Smooth muscle cell (in vitro differentiated cells): Measurements from ENCODE around the gene STON2. TPM values are rescaled to one million over a fixed set of nuclear protein-coding genes. Genes with fewer than 3 reads are reported as not detected.

Experiments used
- DNase-seq: peaks from one replicate; lab custom pipeline; 2025; ENCODE audit not compliant: unreplicated experiment; lab: John Stamatoyannopoulos, UW
- H2AFZ ChIP-seq: fragments of 200-600 bp; sonication (generic); 2 replicates; pipeline ENCODE4 v1.6.0; 2016; ENCODE audit warnings: antibody characterized with exemption, low read depth, mild to moderate bottlenecking
- H3F3A ChIP-seq: fragments of 200-600 bp; sonication (generic); 2 replicates; pipeline ENCODE4 v1.6.0; 2017; ENCODE audit warnings: antibody characterized with exemption, low read depth
- H3K27ac ChIP-seq: fragments of 200-600 bp; sonication (generic); 2 replicates; pipeline ENCODE4 v1.5.1; 2016; ENCODE audit warnings: low read depth, mild to moderate bottlenecking
- H3K27me3 ChIP-seq: fragments of 200-600 bp; sonication (generic); 2 replicates; pipeline ENCODE4 v1.6.1; 2016; ENCODE audit warnings: low read depth, mild to moderate bottlenecking
- H3K36me3 ChIP-seq: fragments of 200-600 bp; sonication (generic); 2 replicates; pipeline ENCODE4 v1.5.1; 2016; ENCODE audit warnings: low read depth
- H3K4me1 ChIP-seq: fragments of 200-600 bp; sonication (generic); 2 replicates; pipeline ENCODE4 v1.5.1; 2016; ENCODE audit warnings: low read depth
- H3K4me2 ChIP-seq: fragments of 200-600 bp; sonication (generic); 2 replicates; pipeline ENCODE4 v1.6.0; 2016; ENCODE audit warnings: mild to moderate bottlenecking
- H3K4me3 ChIP-seq: fragments of 200-600 bp; sonication (generic); 2 replicates; pipeline ENCODE4 v1.5.1; 2016; ENCODE audit warnings: mild to moderate bottlenecking
- H3K79me2 ChIP-seq: fragments of 200-600 bp; sonication (generic); 2 replicates; pipeline ENCODE4 v1.6.0; 2016; ENCODE audit warnings: low read depth, mild to moderate bottlenecking
- H3K9ac ChIP-seq: fragments of 200-600 bp; sonication (generic); 2 replicates; pipeline ENCODE4 v1.6.0; 2016; ENCODE audit warnings: low read depth
- H3K9me3 ChIP-seq: fragments of 200-600 bp; sonication (generic); replicated peaks from 2 replicates; pipeline ENCODE4 v1.5.1; 2016; ENCODE audit warnings: low read depth
- H4K20me1 ChIP-seq: fragments of 200-600 bp; sonication (generic); 2 replicates; pipeline ENCODE4 v1.6.0; 2016; ENCODE audit warnings: low read depth
- WGBS: methylation state at CpG from one replicate; pipeline ENCODE4 v1.1.7; 2016; ENCODE audit warnings: low lambda C conversion rate; 5-methylcytosine and 5-hydroxymethylcytosine counted together
- polyA plus RNA-seq: library from polyadenylated mRNA; unstranded; fragments of >200 nt; fragmentation: Nextera tagmentation; extraction: Ambion mirVana; gene quantifications from 2 replicates; pipeline ENCODE4 v1.2.1, GENCODE V29; 2016
- total RNA-seq: library from RNA; depleted of rRNA; stranded (reverse); fragments of >200 nt; gene quantifications from 2 replicates; pipeline ENCODE4 v1.2.3, GENCODE V29; 2014
- TF ChIP-seq, protein P1 (sequence below): fragments of 200-600 bp; sonication (generic); IDR thresholded peaks from 2 replicates; pipeline ENCODE4 v1.5.1; 2017; ENCODE audit warnings: borderline replicate concordance, mild to moderate bottlenecking, antibody characterized with exemption; ENCODE audit not compliant: insufficient read depth, poor library complexity, severe bottlenecking

Gene STON2
- total and polyA plus RNA-seq, 2 experiments from 2014 or later, result 1.7 to 43.6 TPM

DNA sequence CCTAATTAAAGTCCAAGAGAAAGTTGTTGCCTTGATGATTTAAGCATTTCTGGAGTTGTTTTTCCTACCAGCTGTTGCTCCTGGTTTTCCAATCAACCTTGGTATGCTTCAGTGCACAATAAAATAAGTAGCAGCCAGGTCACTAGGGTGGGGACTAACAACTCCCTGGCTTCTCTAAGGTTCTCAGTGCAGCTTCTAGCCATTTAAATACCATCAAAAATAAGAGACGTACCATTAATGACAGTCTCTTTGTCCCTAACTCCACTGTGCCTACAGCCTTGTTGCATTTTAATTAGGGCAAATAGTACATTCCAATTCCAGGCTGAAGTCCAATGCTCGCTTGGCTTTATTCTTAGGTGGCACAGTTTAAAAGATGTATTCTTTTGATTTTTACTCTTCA lies 11.8 kb downstream of the STON2 start:
- Histone ChIP-seq H4K20me1 (no peaks in the 10 kb centered on the region), H3K27ac (no peak overlapping the region), H3K9me3 (no peaks in the 10 kb centered on the region), H3K4me2 (no peak overlapping the region), H3F3A (peaks cover 14% of the 10 kb centered on the region), H3K9ac (no peak overlapping the region), H2AFZ (no peak overlapping the region), H3K4me3 (no peak overlapping the region), H3K36me3 (no peaks in the 10 kb centered on the region), H3K27me3 (no peaks in the 10 kb centered on the region), H3K4me1 (peaks cover 12% of the 10 kb centered on the region), H3K79me2 (no peaks in the 10 kb centered on the region)
- TF ChIP-seq, protein P1, sequence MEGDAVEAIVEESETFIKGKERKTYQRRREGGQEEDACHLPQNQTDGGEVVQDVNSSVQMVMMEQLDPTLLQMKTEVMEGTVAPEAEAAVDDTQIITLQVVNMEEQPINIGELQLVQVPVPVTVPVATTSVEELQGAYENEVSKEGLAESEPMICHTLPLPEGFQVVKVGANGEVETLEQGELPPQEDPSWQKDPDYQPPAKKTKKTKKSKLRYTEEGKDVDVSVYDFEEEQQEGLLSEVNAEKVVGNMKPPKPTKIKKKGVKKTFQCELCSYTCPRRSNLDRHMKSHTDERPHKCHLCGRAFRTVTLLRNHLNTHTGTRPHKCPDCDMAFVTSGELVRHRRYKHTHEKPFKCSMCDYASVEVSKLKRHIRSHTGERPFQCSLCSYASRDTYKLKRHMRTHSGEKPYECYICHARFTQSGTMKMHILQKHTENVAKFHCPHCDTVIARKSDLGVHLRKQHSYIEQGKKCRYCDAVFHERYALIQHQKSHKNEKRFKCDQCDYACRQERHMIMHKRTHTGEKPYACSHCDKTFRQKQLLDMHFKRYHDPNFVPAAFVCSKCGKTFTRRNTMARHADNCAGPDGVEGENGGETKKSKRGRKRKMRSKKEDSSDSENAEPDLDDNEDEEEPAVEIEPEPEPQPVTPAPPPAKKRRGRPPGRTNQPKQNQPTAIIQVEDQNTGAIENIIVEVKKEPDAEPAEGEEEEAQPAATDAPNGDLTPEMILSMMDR, result no peak
- WGBS, result 94% methylated on average over 2 of the region's 2 CpGs
- DNase-seq, result no peak

DNA sequence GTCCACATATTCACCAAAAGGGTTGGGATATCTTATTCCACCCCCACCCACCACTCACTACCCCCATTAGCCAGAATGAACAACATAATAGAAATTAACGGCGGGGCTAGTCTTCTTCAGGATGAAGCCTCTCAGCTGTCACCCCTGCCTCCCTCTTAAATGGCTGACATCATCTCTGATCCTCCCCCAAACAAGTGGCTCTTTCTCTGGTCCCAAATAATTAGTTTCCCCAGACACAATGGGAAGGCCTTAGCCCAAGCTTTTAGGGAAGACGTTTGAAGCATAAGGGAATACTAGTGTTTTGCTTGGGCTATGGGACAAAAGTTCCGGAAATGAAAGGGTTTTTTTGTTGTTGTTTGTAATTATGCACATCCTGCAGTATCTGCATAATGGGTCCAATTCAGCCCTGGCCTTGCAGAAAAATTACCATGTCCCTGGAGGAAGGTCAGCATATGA lies 13.8 kb downstream of the STON2 start:
- WGBS, result 39% methylated on average over 4 of the region's 4 CpGs
- no peak for DNase-seq
- Histone ChIP-seq H4K20me1 (no peaks in the 10 kb centered on the region), H3K4me1 (peaks cover 12% of the 10 kb centered on the region), H3K4me2 (no peak overlapping the region), H3K36me3 (no peaks in the 10 kb centered on the region), H3K27me3 (no peaks in the 10 kb centered on the region), H3F3A (peaks cover 10% of the 10 kb centered on the region), H3K9me3 (no peaks in the 10 kb centered on the region), H3K9ac (no peak overlapping the region), H3K27ac (no peak overlapping the region), H3K4me3 (no peak overlapping the region), H3K79me2 (no peaks in the 10 kb centered on the region), H2AFZ (no peak overlapping the region)
- TF ChIP-seq, protein P1, result no peak

- no peaks in the 10 kb centered on the region for H3K79me2 ChIP-seq
- peaks cover 6% of the 10 kb centered on the region for H3F3A ChIP-seq
- H3K9me3 ChIP-seq, result no peaks in the 10 kb centered on the region
- peaks cover 12% of the 10 kb centered on the region for H3K4me1 ChIP-seq
- H2AFZ ChIP-seq, result no peak overlapping the region
- DNase-seq, result no peak
- TF ChIP-seq, protein P1, result no peak
- H3K9ac ChIP-seq, result no peak overlapping the region
- no peak overlapping the region for H3K4me3 ChIP-seq
- no peaks in the 10 kb centered on the region for H3K27me3 ChIP-seq
- WGBS, result 86% methylated on average over 7 of the region's 7 CpGs
- no peak overlapping the region for H3K27ac ChIP-seq
- H3K4me2 ChIP-seq, result no peak overlapping the region
- H4K20me1 ChIP-seq, result no peaks in the 10 kb centered on the region
- no peaks in the 10 kb centered on the region for H3K36me3 ChIP-seq
Observed at GRCh38 chr14:81385886-81386285, 14.2 kb downstream of the STON2 start.

DNA sequence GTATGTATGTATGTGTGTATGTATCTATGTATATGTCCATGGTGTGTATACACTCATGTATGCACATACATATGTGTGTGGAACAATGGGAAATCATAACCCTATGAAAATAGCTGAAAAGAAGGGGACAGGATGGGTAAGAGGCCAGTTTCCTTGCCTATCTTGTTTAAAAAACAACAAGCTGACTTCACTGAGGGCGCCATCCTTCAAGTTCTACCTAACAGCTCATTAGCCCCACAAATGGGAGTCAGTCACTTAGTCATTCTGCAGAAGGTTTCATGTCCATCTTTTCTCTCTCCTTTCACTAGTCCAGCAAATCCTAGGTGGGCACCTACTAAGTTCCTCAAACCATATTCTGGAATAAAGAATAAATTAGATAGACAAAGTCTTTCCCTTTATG lies 14.7 kb downstream of the STON2 start:
- H3K4me3 ChIP-seq, result no peak overlapping the region
- H2AFZ ChIP-seq, result no peak overlapping the region
- no peaks in the 10 kb centered on the region for H3K79me2 ChIP-seq
- no peaks in the 10 kb centered on the region for H4K20me1 ChIP-seq
- H3K4me2 ChIP-seq, result no peak overlapping the region
- DNase-seq, result no peak
- H3K27ac ChIP-seq, result no peak overlapping the region
- H3K4me1 ChIP-seq, result peaks cover 12% of the 10 kb centered on the region
- TF ChIP-seq, protein P1, result no peak
- no peaks in the 10 kb centered on the region for H3K36me3 ChIP-seq
- 100% methylated on average over 1 of the region's 1 CpG for WGBS
- H3F3A ChIP-seq, result peaks cover under 1% of the 10 kb centered on the region
- H3K9me3 ChIP-seq, result no peaks in the 10 kb centered on the region
- no peaks in the 10 kb centered on the region for H3K27me3 ChIP-seq
- no peak overlapping the region for H3K9ac ChIP-seq
